ENCODE results near the gene STRA8.

- no peak for TF ChIP-seq CTCF (IDR thresholded peaks at IDR 0.05)
- TF ChIP-seq POLR2A (IDR thresholded peaks at IDR 0.05), result no peak
Observed at GRCh38 chr7:135231686-135232085, 2.0 kb upstream of the STRA8 start.
